Measurements from ENCODE around the gene KCNAB3. TPM values are rescaled to one million over a fixed set of nuclear protein-coding genes. Genes with fewer than 3 reads are reported as not detected.

Gene KCNAB3
- 1.7 to 2.9 TPM (median 2.0 TPM) in 5 replicates for total RNA-seq (2022; extraction: Qiagen RNA extraction; ENCODE audit: low read depth)

GRCh38 chr17:7929158-7930023, at the start of gene KCNAB3:
TSS of gene KCNAB3 (minus strand) at chr17:7929856. CDS start at chr17:7929435, 421 bp downstream.

DNA sequence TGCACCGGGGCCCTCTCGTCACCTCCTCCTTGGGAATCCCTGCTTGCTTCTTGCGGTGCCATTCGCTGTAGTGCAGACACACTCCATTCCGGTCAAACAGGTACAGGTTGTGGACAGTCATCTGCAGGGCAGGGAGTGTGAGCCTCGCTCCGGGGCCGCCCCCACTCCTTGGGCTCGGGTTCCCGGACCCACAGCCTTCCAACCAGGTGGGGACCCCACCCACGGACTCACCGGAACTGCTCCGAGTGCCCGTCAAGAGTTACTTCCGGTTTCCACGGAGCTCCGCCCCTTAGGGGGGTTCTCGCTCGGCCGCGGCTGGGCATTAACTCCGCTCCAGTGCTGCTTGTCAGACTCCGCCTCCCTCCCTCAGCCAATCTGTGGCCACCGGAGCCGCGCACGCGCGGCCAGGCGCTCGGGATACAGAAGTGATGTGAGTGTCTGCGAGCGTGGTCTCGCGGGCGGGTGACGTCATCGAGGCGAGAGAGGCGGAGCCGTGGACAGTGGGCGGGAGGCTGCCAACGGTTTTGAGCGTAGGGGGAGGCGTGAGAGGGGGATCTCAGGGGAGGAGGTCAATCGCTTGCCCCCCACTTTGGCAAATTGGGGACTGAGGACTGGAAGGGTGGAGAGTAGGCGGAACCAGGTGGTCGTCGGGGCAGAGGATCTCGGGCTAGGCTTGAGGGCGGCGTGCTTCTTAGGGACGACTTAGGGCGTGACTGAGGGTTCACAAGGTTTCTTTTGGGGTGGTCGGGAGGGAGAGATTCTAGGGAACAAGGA, 2.2 kb upstream of the KCNAB3 start, which contains the start of the genes CNTROB and TRAPPC1:
CNTROB (plus strand) TSS at position 498 of the 774 bp plus-strand sequence. CDS start 874 bp downstream, outside the sequence.
TRAPPC1 (minus strand) TSS at position 238 of the 774 bp plus-strand sequence; CDS start at position 121, 117 bp downstream.

GRCh38 chr17:7915611-7916384, 13.9 kb downstream of the KCNAB3 start, which contains the start of gene RNF227:
TSS of gene RNF227 (minus strand) at chr17:7916289. CDS start at chr17:7916195, 94 bp downstream.

DNA sequence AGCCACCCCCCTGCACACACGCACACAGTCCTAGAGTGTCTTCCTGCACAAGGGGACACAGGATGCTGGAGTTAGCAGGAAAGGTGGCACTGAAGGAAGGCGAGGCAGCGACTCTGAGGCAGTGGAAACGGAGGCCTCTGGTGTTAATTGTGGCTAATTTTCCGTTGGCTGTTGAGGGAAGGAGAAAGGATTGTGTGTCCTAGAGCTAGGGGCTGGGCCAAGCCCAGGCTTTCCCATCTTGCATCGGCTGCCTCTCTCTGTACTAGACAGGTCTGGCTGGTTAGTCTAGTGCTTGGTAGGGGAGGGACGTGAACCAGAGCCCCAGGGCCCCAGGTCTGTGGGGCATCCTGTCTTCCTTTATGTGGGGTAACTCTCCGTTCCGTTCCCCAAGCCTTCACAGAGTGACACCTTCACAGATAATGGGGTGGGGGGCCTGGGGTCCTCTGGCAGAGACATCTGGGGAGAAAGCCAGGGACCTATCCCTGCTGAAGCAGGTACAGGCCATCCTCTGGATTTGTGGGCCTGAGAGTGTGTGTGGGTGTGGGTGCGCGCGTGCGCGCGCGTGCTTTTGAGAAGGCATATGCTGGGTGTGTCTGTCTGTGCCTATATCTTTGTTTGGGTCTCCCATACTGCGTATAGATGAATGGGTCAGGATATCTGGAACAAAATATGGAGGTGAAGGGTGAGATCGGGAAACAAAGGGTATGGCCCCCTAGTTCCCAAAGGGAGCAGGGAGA, 41.3 kb downstream of the KCNAB3 start, which contains the start of gene CHD3:
CHD3 (plus strand) TSS at position 606 of the 737 bp plus-strand sequence. CDS start 212 bp downstream, outside the sequence.

Other genes starting within 250 kb of the KCNAB3 start
- gene TP53, start 242.4 kb downstream of the KCNAB3 start, total RNA-seq (2022; extraction: Qiagen RNA extraction; ENCODE audit: low read depth), result 38.4 to 46.5 TPM (median 42.3 TPM) in 5 replicates
- gene WRAP53, start 241.4 kb downstream of the KCNAB3 start, total RNA-seq (2022; extraction: Qiagen RNA extraction; ENCODE audit: low read depth), result 29.3 to 48.6 TPM (median 40.8 TPM) in 5 replicates
- 1.3 to 1.6 TPM (median 1.5 TPM) in 5 replicates for gene EFNB3, start 224.7 kb downstream of the KCNAB3 start, total RNA-seq (2022; extraction: Qiagen RNA extraction; ENCODE audit: low read depth)
- 0.01 to 0.10 TPM (median 0.05 TPM) in 4 of 5 replicates, not detected in the other for gene DNAH2, start 212.1 kb downstream of the KCNAB3 start, total RNA-seq (2022; extraction: Qiagen RNA extraction; ENCODE audit: low read depth)
- gene KDM6B, start 95.6 kb downstream of the KCNAB3 start, total RNA-seq (2022; extraction: Qiagen RNA extraction; ENCODE audit: low read depth), result 9.9 to 17.7 TPM (median 12.8 TPM) in 5 replicates
- gene TMEM88, start 74.8 kb downstream of the KCNAB3 start, total RNA-seq (2022; extraction: Qiagen RNA extraction; ENCODE audit: low read depth), result 0.23 to 0.92 TPM (median 0.82 TPM) in 5 replicates
- gene NAA38, start 72.3 kb downstream of the KCNAB3 start, total RNA-seq (2022; extraction: Qiagen RNA extraction; ENCODE audit: low read depth), result 210 to 251 TPM (median 223 TPM) in 5 replicates
- gene CYB5D1, start 71.9 kb downstream of the KCNAB3 start, total RNA-seq (2022; extraction: Qiagen RNA extraction; ENCODE audit: low read depth), result 19.1 to 21.6 TPM (median 19.8 TPM) in 5 replicates
- gene CHD3, start 41.1 kb downstream of the KCNAB3 start, total RNA-seq (2022; extraction: Qiagen RNA extraction; ENCODE audit: low read depth), result 52.0 to 66.7 TPM (median 61.6 TPM) in 5 replicates
- 1.0 to 1.7 TPM (median 1.1 TPM) in 5 replicates for gene RNF227, start 13.6 kb downstream of the KCNAB3 start, total RNA-seq (2022; extraction: Qiagen RNA extraction; ENCODE audit: low read depth)
- 298 to 338 TPM (median 306 TPM) in 5 replicates for gene TRAPPC1, start 2.1 kb upstream of the KCNAB3 start, total RNA-seq (2022; extraction: Qiagen RNA extraction; ENCODE audit: low read depth)
- gene CNTROB, start 2.4 kb upstream of the KCNAB3 start, total RNA-seq (2022; extraction: Qiagen RNA extraction; ENCODE audit: low read depth), result 32.2 to 41.3 TPM (median 38.3 TPM) in 5 replicates
- gene GUCY2D, start 72.8 kb upstream of the KCNAB3 start, total RNA-seq (2022; extraction: Qiagen RNA extraction; ENCODE audit: low read depth), result 0.24 to 0.34 TPM in 2 of 5 replicates, not detected in the others
- 0.05 to 0.07 TPM in 2 of 5 replicates, not detected in the others for gene ALOX15B, start 109.2 kb upstream of the KCNAB3 start, total RNA-seq (2022; extraction: Qiagen RNA extraction; ENCODE audit: low read depth)
- gene ALOX12B, start 157.9 kb upstream of the KCNAB3 start, total RNA-seq (2022; extraction: Qiagen RNA extraction; ENCODE audit: low read depth), result 1.3 to 1.8 TPM (median 1.6 TPM) in 5 replicates
- 6.6 to 10.9 TPM (median 7.4 TPM) in 5 replicates for gene ALOXE3, start 188.7 kb upstream of the KCNAB3 start, total RNA-seq (2022; extraction: Qiagen RNA extraction; ENCODE audit: low read depth)
- 2.3 to 3.0 TPM (median 2.9 TPM) in 5 replicates for gene HES7, start 194.2 kb upstream of the KCNAB3 start, total RNA-seq (2022; extraction: Qiagen RNA extraction; ENCODE audit: low read depth)
- gene PER1, start 222.5 kb upstream of the KCNAB3 start, total RNA-seq (2022; extraction: Qiagen RNA extraction; ENCODE audit: low read depth), result 22.7 to 29.3 TPM (median 25.0 TPM) in 5 replicates
- 21.3 to 31.2 TPM (median 26.8 TPM) in 5 replicates for gene VAMP2, start 233.1 kb upstream of the KCNAB3 start, total RNA-seq (2022; extraction: Qiagen RNA extraction; ENCODE audit: low read depth)
- 17.5 to 22.1 TPM (median 20.1 TPM) in 5 replicates for gene TMEM107, start 246.5 kb upstream of the KCNAB3 start, total RNA-seq (2022; extraction: Qiagen RNA extraction; ENCODE audit: low read depth)

All from A549 treated with GW870086 at 1 μM for 4 hours (cell line).